Endothelial cell of umbilical vein (primary cell): Measurements from ENCODE around the gene CLBA1. TPM values are rescaled to one million over a fixed set of nuclear protein-coding genes. Genes with fewer than 3 reads are reported as not detected.

Experiments
- BruUV-seq: library from RNA; stranded (reverse); fragments of 400-500 nt; replicated peaks from 2 replicates; lab custom pipeline; 2021; lab: Mats Ljungman, UMichigan
- CTCF ChIA-PET: fragments of 300-600, 350-600 bp; sonication (Branson Sonifier 250); formaldehyde crosslinking; loops from one replicate; lab custom pipeline; 2021; ENCODE audit warnings: antibody characterized with exemption, inconsistent platforms; lab: Charles Lee
- POLR2A ChIA-PET: fragments of 300-600, 350-600 bp; sonication (Branson Sonifier 250); formaldehyde crosslinking; loops from one replicate; lab custom pipeline; 2021; ENCODE audit warnings: antibody characterized with exemption, inconsistent platforms; lab: Charles Lee
- DNase-seq: peaks from one replicate; pipeline ENCODE4 v3.0.0-alpha.2; 2011; ENCODE audit warnings: low read depth, low spot score
- FAIRE-seq: peaks from 2 replicates; lab custom pipeline; 2011; peaks lifted over from hg19 to GRCh38; lab: Jason Lieb, UNC
- H2AFZ ChIP-seq: 2 replicates; pipeline ENCODE4 v1.6.0; 2012; ENCODE audit warnings: low read depth, low read length, control low read depth, inconsistent platforms
- H3K27ac ChIP-seq: 2 replicates; pipeline ENCODE4 v1.5.1; 2011; ENCODE audit warnings: low read depth, mild to moderate bottlenecking, control low read depth, low read length, moderate library complexity; ENCODE audit not compliant: insufficient read depth
- H3K27me3 ChIP-seq, 2 experiments: 2 replicates each; pipeline versions ENCODE4 v1.6.0 to v1.6.1; 2011; ENCODE audit warnings: low read length in 2 of 2, mixed read lengths in 1 of 2; ENCODE audit not compliant: control insufficient read depth in 2 of 2, insufficient read depth in 2 of 2
- H3K36me3 ChIP-seq, 2 experiments: 2 replicates in 1 of 2; 3 replicates in 1 of 2; pipeline ENCODE4 v1.5.1; 2011; ENCODE audit warnings: low read length in 2 of 2, mild to moderate bottlenecking in 1 of 2, moderate library complexity in 1 of 2; ENCODE audit not compliant: control insufficient read depth in 2 of 2, insufficient read depth in 2 of 2; ENCODE audit errors: extremely low read depth in 1 of 2
- H3K4me1 ChIP-seq: 3 replicates; pipeline ENCODE4 v1.5.1; 2011; ENCODE audit warnings: mild to moderate bottlenecking, low read length; ENCODE audit not compliant: control insufficient read depth, insufficient read depth; ENCODE audit errors: extremely low read depth
- H3K4me2 ChIP-seq: 2 replicates; pipeline ENCODE4 v1.6.1; 2011; ENCODE audit warnings: low read length, control low read depth, mixed read lengths; ENCODE audit not compliant: insufficient read depth
- H3K4me3 ChIP-seq, 3 experiments: fragments of 200-600 bp in 1 of 3; sonication (generic), shearing (Covaris generic) in 1 of 3; replicated peaks in 1 of 3; 2 replicates each; pipeline ENCODE4 v1.5.1; 2011 to 2016; ENCODE audit warnings: control low read depth in 3 of 3, low read length in 3 of 3, mild to moderate bottlenecking in 2 of 3, inconsistent platforms in 1 of 3, low read depth in 1 of 3, moderate library complexity in 1 of 3; ENCODE audit not compliant: insufficient read depth in 1 of 3
- H3K79me2 ChIP-seq: 2 replicates; pipeline ENCODE4 v1.6.0; 2012; ENCODE audit warnings: low read length, inconsistent platforms; ENCODE audit not compliant: control insufficient read depth, insufficient read depth
- H3K9ac ChIP-seq: replicated peaks from 2 replicates; pipeline ENCODE3; 2011; ENCODE audit warnings: low read length, control low read depth; ENCODE audit not compliant: insufficient read depth; ENCODE audit errors: extremely low read depth
- H3K9me1 ChIP-seq: replicated peaks from 3 replicates; pipeline ENCODE4 v1.6.0; 2011; ENCODE audit warnings: mild to moderate bottlenecking, low read length; ENCODE audit not compliant: control insufficient read depth, insufficient read depth; ENCODE audit errors: extremely low read depth
- H3K9me3 ChIP-seq: replicated peaks from 2 replicates; pipeline ENCODE4 v1.5.1; 2012; ENCODE audit warnings: low read length, inconsistent platforms; ENCODE audit not compliant: control insufficient read depth, insufficient read depth
- H4K20me1 ChIP-seq: replicated peaks from 2 replicates; pipeline ENCODE3; 2011; ENCODE audit warnings: mild to moderate bottlenecking, low read length; ENCODE audit not compliant: control insufficient read depth, insufficient read depth; ENCODE audit errors: extremely low read depth
- CTCF ChIP-seq, 2 donors: IDR thresholded peaks; 1 replicate in 1 of 2; 2 replicates in 1 of 2; pipeline ENCODE4 v1.5.1; 2011; ENCODE audit warnings: low read length in 2 of 2, mild to moderate bottlenecking in 2 of 2, moderate library complexity in 2 of 2, control low read depth in 1 of 2, inconsistent platforms in 1 of 2, low read depth in 1 of 2; ENCODE audit not compliant: insufficient read depth in 1 of 2; ENCODE audit errors: extremely low read depth in 1 of 2
- EZH2 ChIP-seq: IDR thresholded peaks from 2 replicates; pipeline ENCODE4 v1.6.1; 2012; ENCODE audit warnings: borderline replicate concordance, low read depth, mild to moderate bottlenecking, moderate library complexity, low read length, inconsistent platforms; ENCODE audit not compliant: severe bottlenecking
- FOS ChIP-seq: IDR thresholded peaks from 2 replicates; pipeline ENCODE4 v1.6.1; 2011; ENCODE audit warnings: mild to moderate bottlenecking, low read length, moderate library complexity, borderline replicate concordance; ENCODE audit not compliant: insufficient read depth
- GATA2 ChIP-seq: IDR thresholded peaks from 2 replicates; pipeline ENCODE4 v1.7.0; 2011; ENCODE audit warnings: low read depth, mild to moderate bottlenecking, moderate library complexity, mixed read lengths, low read length; ENCODE audit not compliant: insufficient read length, insufficient read depth
- JUN ChIP-seq: IDR thresholded peaks from 2 replicates; pipeline ENCODE4 v1.6.1; 2011; ENCODE audit warnings: borderline replicate concordance, low read depth; ENCODE audit not compliant: insufficient read length, insufficient read depth
- MAX ChIP-seq: IDR thresholded peaks from 2 replicates; pipeline ENCODE4 v1.6.1; 2011; ENCODE audit not compliant: insufficient read depth, insufficient read length
- MYC ChIP-seq: IDR thresholded peaks from one replicate; pipeline ENCODE4 v1.6.1; 2011; ENCODE audit warnings: mild to moderate bottlenecking, low read depth, low read length
- POLR2A ChIP-seq: IDR thresholded peaks from 2 replicates; pipeline ENCODE4 v1.6.1; 2012; ENCODE audit warnings: low read depth, mild to moderate bottlenecking, control low read depth, low read length
- POLR2AphosphoS5 ChIP-seq: IDR thresholded peaks from 2 replicates; pipeline ENCODE4 v1.6.1; 2012; ENCODE audit warnings: low read depth, mild to moderate bottlenecking, control low read depth, low read length, moderate library complexity; ENCODE audit not compliant: insufficient read depth
- dilution Hi-C: fragments of 300-500 bp; cut with MboI; formaldehyde crosslinking; loops from one replicate; pipeline ENCODE4 v1.15.0; 2019; ENCODE audit warnings: low sequenced_read_pairs; ENCODE audit not compliant: extremely low pct_ligation_motif_present
- intact Hi-C: fragments of 100-400 bp; cut with micrococcal nuclease; formaldehyde crosslinking; loops from one replicate; pipeline ENCODE4 v1.10.0; 2022
- polyA plus RNA-seq, 4 experiments: library from polyadenylated mRNA; depleted of rRNA in 3 of 4; stranded (reverse) in 3 of 4; unstranded in 1 of 4; fragments of >200 nt; gene quantifications; 2 replicates each; pipeline versions ENCODE4 v1.2.1 to v1.2.3, GENCODE V29; 2011 to 2012; ENCODE audit warnings: missing spikeins in 1 of 4
- total RNA-seq: library from RNA; stranded (reverse); gene quantifications from 2 replicates; pipeline ENCODE4 v1.2.3, GENCODE V29; 2021

Gene CLBA1
- total and polyA plus RNA-seq, 2 donors (not counting 3 experiments of a cell fraction or from before 2014, with no cell fraction given): 5.2 to 5.3 TPM

GRCh38 chr14:104978746-104979691 is 6.6 kb upstream of the CLBA1 start:
- TF ChIP-seq EZH2: no peak
- no peak for TF ChIP-seq CTCF (IDR thresholded peaks at IDR 0.05; ENCODE audit: extremely low read depth in 1 of 2, insufficient read depth in 1 of 2, low read depth in 1 of 2, low read length in 2 of 2)
- no peak for TF ChIP-seq MAX
- no peak for TF ChIP-seq POLR2A
- no peak for TF ChIP-seq POLR2AphosphoS5
- TF ChIP-seq FOS: no peak
- no peak for TF ChIP-seq MYC
- TF ChIP-seq GATA2: no peak
- TF ChIP-seq JUN: no peak
- no peak overlapping the region for H3K4me2 ChIP-seq
- ChIA-PET POLR2A (interaction anchor here (0.6 kb wide), 1 partner anchor 53 kb away, joined by 6 read pairs; no protein-coding TSS in a partner anchor), CTCF (interaction anchor here (1.1 to 1.9 kb wide), 3 partner anchors 9 to 108 kb away, joined by 3 to 14 read pairs (median 4); no protein-coding TSS in a partner anchor)
- H3K27me3 ChIP-seq: no peaks in the 10 kb centered on the region
- intact Hi-C loops (loop anchor here (5.0 to 10.0 kb wide), 2 partner anchors 214 to 323 kb away; partner anchors contain the start of gene BRF1), dilution Hi-C loops (no loop called here)
- no peaks in the 10 kb centered on the region for H4K20me1 ChIP-seq
- no peak overlapping the region for H3K27ac ChIP-seq
- no peak for DNase-seq
- no peaks in the 10 kb centered on the region for H3K9me3 ChIP-seq
- no peaks in the 10 kb centered on the region for H3K79me2 ChIP-seq
- H3K9me1 ChIP-seq: no peaks in the 10 kb centered on the region
- BruUV-seq: no TSS peak
- peak overlapping the region; percentile 52 for H2AFZ ChIP-seq
- H3K4me1 ChIP-seq: peaks cover 16% of the 10 kb centered on the region
- no peak for FAIRE-seq
- no peak overlapping the region for H3K4me3 ChIP-seq
- H3K36me3 ChIP-seq: no peaks in the 10 kb centered on the region
- H3K9ac ChIP-seq: no peak overlapping the region
